ENCODE data around the gene ZNF823. TPM values are rescaled to one million over a fixed set of nuclear protein-coding genes. Genes with fewer than 3 reads are reported as not detected.

Gene ZNF823
- total and polyA plus RNA-seq, 2 donors (not counting 3 experiments of a cell fraction or from before 2014, with no cell fraction given): 1.4 to 4.4 TPM

- H3K9me1 ChIP-seq (replicated peaks; ENCODE audit: control insufficient read depth, extremely low read depth, insufficient read depth, low read length): no peaks in the 10 kb centered on the region
- no peaks in the 10 kb centered on the region for H3K36me3 ChIP-seq (ENCODE audit: control insufficient read depth in 2 of 2, extremely low read depth in 1 of 2, insufficient read depth in 2 of 2, low read length in 2 of 2)
- H3K9ac ChIP-seq (replicated peaks; ENCODE audit: extremely low read depth, insufficient read depth, low read length): no peak overlapping the region
- no peaks in the 10 kb centered on the region for H3K79me2 ChIP-seq (ENCODE audit: control insufficient read depth, insufficient read depth, low read length)
- POLR2A ChIA-PET: no interaction called here
- no peak overlapping the region for H3K4me3 ChIP-seq (replicated peaks in 1 of 3; ENCODE audit: insufficient read depth in 1 of 3, low read depth in 1 of 3, low read length in 3 of 3)
- H3K4me2 ChIP-seq (ENCODE audit: insufficient read depth, low read length): no peak overlapping the region
- H3K27me3 ChIP-seq (ENCODE audit: control insufficient read depth in 2 of 2, insufficient read depth in 2 of 2, low read length in 2 of 2): no peaks in the 10 kb centered on the region
- no peaks in the 10 kb centered on the region for H3K9me3 ChIP-seq (replicated peaks; ENCODE audit: control insufficient read depth, insufficient read depth, low read length)
- DNase-seq (ENCODE audit: low read depth, low spot score): no peak
- TF ChIP-seq CTCF (IDR thresholded peaks at IDR 0.05; ENCODE audit: extremely low read depth in 1 of 2, insufficient read depth in 1 of 2, low read depth in 1 of 2, low read length in 2 of 2) (no peak), MAX (IDR thresholded peaks at IDR 0.05; ENCODE audit: insufficient read depth, insufficient read length) (no peak), EZH2 (IDR thresholded peaks at IDR 0.05; ENCODE audit: borderline replicate concordance, low read depth, low read length, severe bottlenecking) (no peak), JUN (IDR thresholded peaks at IDR 0.05; ENCODE audit: borderline replicate concordance, insufficient read depth, insufficient read length, low read depth) (no peak), POLR2AphosphoS5 (IDR thresholded peaks at IDR 0.05; ENCODE audit: insufficient read depth, low read depth, low read length) (no peak), FOS (IDR thresholded peaks at IDR 0.05; ENCODE audit: borderline replicate concordance, insufficient read depth, low read length) (no peak), GATA2 (IDR thresholded peaks at IDR 0.05; ENCODE audit: insufficient read depth, insufficient read length, low read depth, low read length) (no peak), MYC (IDR thresholded peaks at IDR 0.05; ENCODE audit: low read depth, low read length) (no peak), POLR2A (IDR thresholded peaks at IDR 0.05; ENCODE audit: low read depth, low read length) (no peak)
- dilution Hi-C loops (cut with MboI; ENCODE audit: extremely low pct_ligation_motif_present, low sequenced_read_pairs) (no loop called here), intact Hi-C loops (cut with micrococcal nuclease) (no loop called here)
- CTCF ChIA-PET: no interaction called here
- no TSS peak for BruUV-seq (replicated peaks)
- H2AFZ ChIP-seq (ENCODE audit: low read depth, low read length): no peak overlapping the region
- H4K20me1 ChIP-seq (replicated peaks; ENCODE audit: control insufficient read depth, extremely low read depth, insufficient read depth, low read length): no peaks in the 10 kb centered on the region
- H3K27ac ChIP-seq (ENCODE audit: insufficient read depth, low read depth, low read length): no peak overlapping the region
- no peaks in the 10 kb centered on the region for H3K4me1 ChIP-seq (ENCODE audit: control insufficient read depth, extremely low read depth, insufficient read depth, low read length)
- FAIRE-seq: no peak
These were observed 8.5 kb upstream of the ZNF823 start for GRCh38 chr19:11747277-11747676.

Data from endothelial cell of umbilical vein (primary cell).